Measurements from ENCODE around the gene SNAP29. TPM values are rescaled to one million over a fixed set of nuclear protein-coding genes. Genes with fewer than 3 reads are reported as not detected.

Gene SNAP29
- total and polyA plus RNA-seq, 3 donors from 2014 or later: 41.8 to 127 (median 47.7) TPM

DNA sequence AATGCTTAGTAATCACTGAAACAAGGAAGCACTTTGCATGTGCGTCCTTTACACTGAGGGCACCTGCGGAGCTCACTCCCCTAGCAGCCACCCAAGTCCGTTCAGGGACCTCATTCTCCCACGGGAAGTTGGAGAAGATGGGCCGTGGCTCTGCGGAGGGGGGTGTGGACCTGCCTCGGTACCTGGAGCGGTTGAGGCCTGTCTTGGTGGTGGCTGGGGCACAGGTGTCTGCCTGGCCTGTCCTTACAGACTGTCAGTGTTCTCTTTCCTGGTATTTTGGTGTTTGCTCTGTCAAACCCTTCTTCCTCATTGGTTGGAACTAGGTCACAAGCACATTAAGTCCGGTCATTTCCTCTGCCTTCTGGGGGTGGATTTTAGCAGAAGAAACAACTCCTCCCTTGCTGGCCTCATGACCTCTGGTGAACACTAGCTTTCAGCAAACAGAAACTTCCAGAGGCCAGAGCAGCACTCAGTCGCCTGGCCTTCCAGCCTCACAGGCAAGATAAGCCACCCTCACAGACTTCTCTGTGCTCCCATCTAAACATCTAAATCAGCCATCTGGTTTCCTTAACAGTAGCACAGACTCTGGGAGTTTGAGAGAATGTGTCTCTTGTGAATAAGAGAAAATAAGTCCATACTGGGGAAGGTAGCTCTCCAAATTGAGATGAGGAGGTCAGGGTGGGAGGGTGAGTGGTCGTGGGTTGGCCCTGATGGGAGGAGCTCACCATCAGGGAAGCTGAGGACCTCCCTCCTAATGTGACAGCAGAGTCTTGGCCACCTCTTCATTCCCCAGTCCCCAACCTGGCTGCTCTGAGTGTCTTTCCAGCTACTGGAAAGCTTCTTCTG, 8.6 kb downstream of the SNAP29 start:
- H3K27ac ChIP-seq: peak overlapping the region; percentile 68 to 72
- peaks cover 21% of the 10 kb centered on the region for H3K4me1 ChIP-seq
- DNase-seq: peak; percentile 67
- TF ChIP-seq, protein P1, sequence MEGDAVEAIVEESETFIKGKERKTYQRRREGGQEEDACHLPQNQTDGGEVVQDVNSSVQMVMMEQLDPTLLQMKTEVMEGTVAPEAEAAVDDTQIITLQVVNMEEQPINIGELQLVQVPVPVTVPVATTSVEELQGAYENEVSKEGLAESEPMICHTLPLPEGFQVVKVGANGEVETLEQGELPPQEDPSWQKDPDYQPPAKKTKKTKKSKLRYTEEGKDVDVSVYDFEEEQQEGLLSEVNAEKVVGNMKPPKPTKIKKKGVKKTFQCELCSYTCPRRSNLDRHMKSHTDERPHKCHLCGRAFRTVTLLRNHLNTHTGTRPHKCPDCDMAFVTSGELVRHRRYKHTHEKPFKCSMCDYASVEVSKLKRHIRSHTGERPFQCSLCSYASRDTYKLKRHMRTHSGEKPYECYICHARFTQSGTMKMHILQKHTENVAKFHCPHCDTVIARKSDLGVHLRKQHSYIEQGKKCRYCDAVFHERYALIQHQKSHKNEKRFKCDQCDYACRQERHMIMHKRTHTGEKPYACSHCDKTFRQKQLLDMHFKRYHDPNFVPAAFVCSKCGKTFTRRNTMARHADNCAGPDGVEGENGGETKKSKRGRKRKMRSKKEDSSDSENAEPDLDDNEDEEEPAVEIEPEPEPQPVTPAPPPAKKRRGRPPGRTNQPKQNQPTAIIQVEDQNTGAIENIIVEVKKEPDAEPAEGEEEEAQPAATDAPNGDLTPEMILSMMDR (IDR thresholded peaks at IDR 0.05): no peak
- no peak for TF ChIP-seq POLR2A (IDR thresholded peaks at IDR 0.05)
- H3K9me3 ChIP-seq: no peaks in the 10 kb centered on the region
- H3K36me3 ChIP-seq (ENCODE audit: low read depth, missing control alignments): no peaks in the 10 kb centered on the region
- H3K27me3 ChIP-seq: no peaks in the 10 kb centered on the region
- intact Hi-C loops (cut with DNase I; ENCODE audit: low total_unique reads): no loop called here
- WGBS, 2 donors: 62 to 72% methylated on average over 8 to 11 of the region's 11 CpGs
- H3K4me3 ChIP-seq: no peak overlapping the region

DNA sequence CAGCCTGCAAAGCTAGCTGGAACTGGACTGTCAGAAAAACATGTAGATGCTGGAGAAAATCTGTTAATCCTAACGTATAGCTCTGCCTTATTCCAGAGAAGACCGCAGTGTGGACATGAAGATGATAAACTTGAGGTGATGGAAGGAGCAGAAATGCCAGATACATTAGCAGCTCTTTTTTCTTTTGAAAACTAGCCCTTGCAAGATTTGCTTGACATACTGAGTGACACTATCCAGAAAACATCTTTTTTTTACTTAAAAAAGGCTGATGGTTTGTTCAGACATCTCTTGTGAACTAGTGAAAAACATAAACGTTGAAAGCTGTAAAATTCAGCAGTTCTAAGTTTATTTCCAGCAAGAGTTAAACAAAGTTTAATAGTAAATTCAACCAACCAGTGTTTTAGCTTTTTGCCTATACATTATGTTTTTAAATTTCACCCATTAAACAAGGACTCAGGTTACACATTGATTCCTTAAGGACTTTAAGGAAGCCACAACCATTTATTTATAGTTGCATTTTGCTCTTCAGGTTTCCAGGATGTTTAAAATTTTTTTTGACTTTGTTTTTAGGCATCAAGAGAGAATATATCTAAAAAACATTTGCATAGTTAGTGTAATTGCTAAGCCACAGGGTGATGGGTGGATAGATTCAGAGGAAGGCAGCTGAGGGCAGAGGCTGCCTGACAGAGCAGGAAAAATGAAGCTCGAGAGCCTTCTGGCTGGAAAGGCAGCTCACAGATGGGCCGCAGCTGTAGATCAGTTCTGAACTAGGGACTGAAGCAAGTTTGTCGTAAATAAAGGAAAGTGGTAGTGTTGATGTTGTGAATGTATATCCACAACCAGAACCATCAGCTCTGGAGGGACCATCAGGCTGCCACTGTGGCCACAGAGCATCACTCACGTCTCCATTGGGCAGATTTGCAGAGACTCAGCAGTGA, 9.5 kb downstream of the SNAP29 start:
- H3K4me1 ChIP-seq: peaks cover 21% of the 10 kb centered on the region
- H3K36me3 ChIP-seq (ENCODE audit: low read depth, missing control alignments): no peaks in the 10 kb centered on the region
- no peaks in the 10 kb centered on the region for H3K9me3 ChIP-seq
- no peak for DNase-seq
- TF ChIP-seq, protein P1 (IDR thresholded peaks at IDR 0.05): no peak
- no peak for TF ChIP-seq POLR2A (IDR thresholded peaks at IDR 0.05)
- peak overlapping the region; percentile 68 to 72 for H3K27ac ChIP-seq
- intact Hi-C loops (cut with DNase I; ENCODE audit: low total_unique reads): no loop called here
- 84% methylated on average over 7 of the region's 7 CpGs for WGBS, 2 donors
- H3K27me3 ChIP-seq: no peaks in the 10 kb centered on the region
- H3K4me3 ChIP-seq: no peak overlapping the region

DNA sequence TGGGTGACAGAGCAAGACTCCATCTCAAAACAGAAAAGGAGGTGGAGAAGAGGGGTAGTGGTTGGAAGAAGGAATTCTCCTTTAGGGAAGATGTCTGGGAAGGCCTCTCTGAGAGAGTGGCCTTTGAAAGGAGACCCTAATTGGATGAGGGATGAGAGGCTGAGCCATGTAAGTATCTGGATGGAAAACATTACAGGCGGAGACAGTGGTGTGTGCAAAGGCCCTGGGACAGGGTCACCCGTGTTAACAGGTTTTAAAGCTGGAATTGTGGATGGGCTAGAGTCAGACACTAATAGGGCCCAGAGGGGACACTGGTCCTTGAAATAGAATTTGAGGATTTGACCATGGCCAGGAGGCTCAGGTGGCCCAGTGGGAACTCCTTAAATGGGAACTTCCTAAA, 10.4 kb downstream of the SNAP29 start:
- Histone ChIP-seq H3K36me3 (ENCODE audit: low read depth, missing control alignments) (no peaks in the 10 kb centered on the region), H3K4me1 (peaks cover 21% of the 10 kb centered on the region), H3K27me3 (no peaks in the 10 kb centered on the region), H3K27ac (no peak overlapping the region), H3K4me3 (no peak overlapping the region), H3K9me3 (no peaks in the 10 kb centered on the region)
- no peak for DNase-seq
- intact Hi-C loops (cut with DNase I; ENCODE audit: low total_unique reads): no loop called here
- TF ChIP-seq, protein P1 (IDR thresholded peaks at IDR 0.05): no peak
- TF ChIP-seq POLR2A (IDR thresholded peaks at IDR 0.05): no peak
- 93 to 96% methylated on average over 2 of the region's 2 CpGs for WGBS, 2 donors

GRCh38 chr22:20873214-20873613, 14.4 kb downstream of the SNAP29 start:
- Histone ChIP-seq H3K4me3 (no peak overlapping the region), H3K27ac (no peak overlapping the region), H3K4me1 (no peaks in the 10 kb centered on the region), H3K9me3 (no peaks in the 10 kb centered on the region), H3K36me3 (ENCODE audit: low read depth, missing control alignments) (no peaks in the 10 kb centered on the region), H3K27me3 (no peaks in the 10 kb centered on the region)
- WGBS, 2 donors: 88 to 100% methylated on average over 3 of the region's 3 CpGs
- intact Hi-C loops (cut with DNase I; ENCODE audit: low total_unique reads): no loop called here
- no peak for DNase-seq
- no peak for TF ChIP-seq POLR2A (IDR thresholded peaks at IDR 0.05)
- TF ChIP-seq, protein P1 (IDR thresholded peaks at IDR 0.05): no peak

All from testis (tissue), 3 donors.